ENCODE measurements around the gene RAB36.

The RAB36 gene

GRCh38 chr22:23105304-23105703, 40.0 kb upstream of the RAB36 start:
- no peak overlapping the region for H3K27ac ChIP-seq
- no peak for TF ChIP-seq ZFX (IDR thresholded peaks at IDR 0.05; ENCODE audit: borderline replicate concordance)
- TF ChIP-seq, protein P1, sequence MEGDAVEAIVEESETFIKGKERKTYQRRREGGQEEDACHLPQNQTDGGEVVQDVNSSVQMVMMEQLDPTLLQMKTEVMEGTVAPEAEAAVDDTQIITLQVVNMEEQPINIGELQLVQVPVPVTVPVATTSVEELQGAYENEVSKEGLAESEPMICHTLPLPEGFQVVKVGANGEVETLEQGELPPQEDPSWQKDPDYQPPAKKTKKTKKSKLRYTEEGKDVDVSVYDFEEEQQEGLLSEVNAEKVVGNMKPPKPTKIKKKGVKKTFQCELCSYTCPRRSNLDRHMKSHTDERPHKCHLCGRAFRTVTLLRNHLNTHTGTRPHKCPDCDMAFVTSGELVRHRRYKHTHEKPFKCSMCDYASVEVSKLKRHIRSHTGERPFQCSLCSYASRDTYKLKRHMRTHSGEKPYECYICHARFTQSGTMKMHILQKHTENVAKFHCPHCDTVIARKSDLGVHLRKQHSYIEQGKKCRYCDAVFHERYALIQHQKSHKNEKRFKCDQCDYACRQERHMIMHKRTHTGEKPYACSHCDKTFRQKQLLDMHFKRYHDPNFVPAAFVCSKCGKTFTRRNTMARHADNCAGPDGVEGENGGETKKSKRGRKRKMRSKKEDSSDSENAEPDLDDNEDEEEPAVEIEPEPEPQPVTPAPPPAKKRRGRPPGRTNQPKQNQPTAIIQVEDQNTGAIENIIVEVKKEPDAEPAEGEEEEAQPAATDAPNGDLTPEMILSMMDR (IDR thresholded peaks at IDR 0.05), result no peak

GRCh38 chr22:23105919-23106318, 39.4 kb upstream of the RAB36 start:
- TF ChIP-seq ZFX (IDR thresholded peaks at IDR 0.05; ENCODE audit: borderline replicate concordance), result no peak
- TF ChIP-seq, protein P1 (IDR thresholded peaks at IDR 0.05), result no peak
- H3K27ac ChIP-seq, result no peak overlapping the region

- no peak for TF ChIP-seq ZFX (IDR thresholded peaks at IDR 0.05; ENCODE audit: borderline replicate concordance)
- TF ChIP-seq, protein P1 (IDR thresholded peaks at IDR 0.05), result no peak
- no peak overlapping the region for H3K27ac ChIP-seq
Observed at GRCh38 chr22:23106344-23106743, 38.9 kb upstream of the RAB36 start.

GRCh38 chr22:23106906-23107367, 38.3 kb upstream of the RAB36 start:
- TF ChIP-seq, protein P1 (IDR thresholded peaks at IDR 0.05), result no peak
- no peak for TF ChIP-seq ZFX (IDR thresholded peaks at IDR 0.05; ENCODE audit: borderline replicate concordance)
- no peak overlapping the region for H3K27ac ChIP-seq

- no peak overlapping the region for H3K27ac ChIP-seq
- TF ChIP-seq, protein P1 (IDR thresholded peaks at IDR 0.05), result no peak
- no peak for TF ChIP-seq ZFX (IDR thresholded peaks at IDR 0.05; ENCODE audit: borderline replicate concordance)
Observed at GRCh38 chr22:23107487-23108248, 37.6 kb upstream of the RAB36 start.

- no peak for TF ChIP-seq ZFX (IDR thresholded peaks at IDR 0.05; ENCODE audit: borderline replicate concordance)
- TF ChIP-seq, protein P1 (IDR thresholded peaks at IDR 0.05), result no peak
- no peak overlapping the region for H3K27ac ChIP-seq
Observed at GRCh38 chr22:23108249-23109078, 36.8 kb upstream of the RAB36 start.

DNA sequence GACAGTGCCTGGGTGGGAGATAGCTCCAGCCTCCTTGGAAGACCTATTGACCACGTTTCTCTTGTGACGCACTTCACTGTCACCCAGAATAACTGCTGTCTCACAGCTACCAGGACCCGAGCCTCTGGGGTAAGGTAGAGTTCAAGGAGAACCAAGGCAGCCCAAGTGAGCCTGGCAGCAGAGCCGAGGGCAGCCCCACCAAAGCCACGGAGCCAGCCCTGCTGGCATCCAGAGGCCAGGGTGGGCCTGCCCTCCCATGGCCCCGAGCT, 36.3 kb upstream of the RAB36 start:
- no peak for TF ChIP-seq ZFX (IDR thresholded peaks at IDR 0.05; ENCODE audit: borderline replicate concordance)
- TF ChIP-seq, protein P1 (IDR thresholded peaks at IDR 0.05), result no peak

More for the DNA sequence above, 36.3 kb upstream of the RAB36 start:
- H3K27ac ChIP-seq, result no peak overlapping the region
